Embryonic facial prominence (tissue), 1 donor: ENCODE measurements around the gene CLASP1.

Experiments
- DNase-seq: peaks from one replicate; pipeline ENCODE4 v3.0.0-alpha.2; 2016; ENCODE audit errors: extremely low spot score

Gene CLASP1

GRCh38 chr2:121288454-121289231 is 360.6 kb downstream of the CLASP1 start:
- no peak for DNase-seq

- no peak for DNase-seq
Observed at GRCh38 chr2:121287956-121288355, 361.3 kb downstream of the CLASP1 start.
